H1 (cell line): ENCODE results near the gene ADGRB3. TPM values are rescaled to one million over a fixed set of nuclear protein-coding genes. Genes with fewer than 3 reads are reported as not detected.

Experiments
- CTCF ChIA-PET: fragments of 300-600 bp; sonication (Branson Sonifier 250); formaldehyde crosslinking; loops from one replicate; lab custom pipeline; 2021; ENCODE audit not compliant: partially characterized antibody; lab: Charles Lee
- POLR2A ChIA-PET: fragments of 300-600 bp; sonication (Branson Sonifier 250); formaldehyde crosslinking; loops from one replicate; lab custom pipeline; 2021; ENCODE audit warnings: inconsistent platforms; ENCODE audit not compliant: partially characterized antibody; lab: Charles Lee
- DNase-seq, 2 experiments: peaks; one replicate each; pipeline versions ENCODE4 v3.0.0 to v3.0.0-alpha.2; 2010 to 2022; ENCODE audit warnings: low spot score in 2 of 2, low read depth in 1 of 2, mixed read lengths in 1 of 2
- FAIRE-seq: peaks from 2 replicates; lab custom pipeline; 2011; peaks lifted over from hg19 to GRCh38; lab: Jason Lieb, UNC
- H2AFZ ChIP-seq: 2 replicates; pipeline ENCODE4 v1.8.1; 2012; ENCODE audit warnings: low read length, inconsistent platforms
- H2AK5ac ChIP-seq: 2 replicates; pipeline ENCODE4 v1.6.1; 2013; ENCODE audit warnings: low read depth, low read length
- H2BK120ac ChIP-seq: replicated peaks from 2 replicates; pipeline ENCODE3; 2013; ENCODE audit warnings: low read depth, low read length, inconsistent platforms
- H2BK12ac ChIP-seq: 2 replicates; pipeline ENCODE4 v1.6.1; 2013; ENCODE audit warnings: low read depth, low read length
- H2BK15ac ChIP-seq: 2 replicates; pipeline ENCODE4 v1.6.1; 2013; ENCODE audit warnings: low read length
- H2BK20ac ChIP-seq: 2 replicates; pipeline ENCODE4 v1.6.1; 2013; ENCODE audit warnings: low read length
- H2BK5ac ChIP-seq: 2 replicates; pipeline ENCODE4 v1.6.1; 2013; ENCODE audit warnings: low read depth, low read length
- H3K14ac ChIP-seq: 2 replicates; pipeline ENCODE4 v1.6.1; 2013; ENCODE audit warnings: inconsistent platforms; ENCODE audit not compliant: insufficient read length
- H3K18ac ChIP-seq: 2 replicates; pipeline ENCODE4 v1.6.1; 2013; ENCODE audit warnings: low read length; ENCODE audit errors: extremely low read depth
- H3K23ac ChIP-seq: 2 replicates; pipeline ENCODE4 v1.6.1; 2013; ENCODE audit warnings: inconsistent platforms; ENCODE audit not compliant: insufficient read length
- H3K23me2 ChIP-seq: 2 replicates; pipeline ENCODE4 v1.6.1; 2013; ENCODE audit warnings: low read depth, low read length
- H3K27ac ChIP-seq: 2 replicates; pipeline ENCODE4 v1.6.1; 2011; ENCODE audit warnings: low read depth, low read length, inconsistent platforms
- H3K27me3 ChIP-seq, 4 experiments: replicated peaks in 1 of 4; 1 replicate in 1 of 4; 2 replicates in 3 of 4; pipeline versions ENCODE4 v1.6.1 to v1.8.1; 2011 to 2013; ENCODE audit warnings: low read length in 3 of 4, mild to moderate bottlenecking in 3 of 4, inconsistent platforms in 2 of 4, mixed read lengths in 2 of 4, moderate library complexity in 1 of 4; ENCODE audit not compliant: control insufficient read depth in 3 of 4, insufficient read depth in 3 of 4; ENCODE audit errors: extremely low read depth in 1 of 4
- H3K36me3 ChIP-seq, 4 experiments: 2 replicates each; pipeline versions ENCODE4 v1.6.1 to v1.8.1; 2011 to 2013; ENCODE audit warnings: mild to moderate bottlenecking in 4 of 4, low read length in 3 of 4, moderate library complexity in 2 of 4, control low read depth in 1 of 4, inconsistent platforms in 1 of 4; ENCODE audit not compliant: insufficient read depth in 4 of 4, control insufficient read depth in 2 of 4
- H3K4ac ChIP-seq: replicated peaks from 2 replicates; pipeline ENCODE3; 2013; ENCODE audit warnings: low read length, low read depth, mixed read lengths, inconsistent platforms; ENCODE audit not compliant: insufficient read length
- H3K4me1 ChIP-seq, 4 experiments: replicated peaks in 1 of 4; 1 replicate in 1 of 4; 2 replicates in 3 of 4; pipeline versions ENCODE4 v1.6.1 to v1.8.1; 2011 to 2013; ENCODE audit warnings: low read length in 3 of 4, inconsistent platforms in 2 of 4, mixed read lengths in 1 of 4; ENCODE audit not compliant: insufficient read depth in 4 of 4, control insufficient read depth in 3 of 4
- H3K4me2 ChIP-seq, 2 experiments: 2 replicates each; pipeline versions ENCODE4 v1.6.1 to v1.8.1; 2011 to 2013; ENCODE audit warnings: low read depth in 2 of 2, low read length in 2 of 2, control low read depth in 1 of 2, inconsistent platforms in 1 of 2, mild to moderate bottlenecking in 1 of 2; ENCODE audit not compliant: insufficient read depth in 1 of 2
- H3K4me3 ChIP-seq, 4 experiments: fragments of 200-600, 300-600 bp in 1 of 4; sonication (generic), shearing (Covaris generic), sonication (Bioruptor Twin) in 1 of 4; 2 replicates each; pipeline versions ENCODE4 v1.5.1 to v1.8.1; 2011 to 2016; ENCODE audit warnings: low read length in 4 of 4, low read depth in 3 of 4, control low read depth in 2 of 4, inconsistent platforms in 2 of 4, mild to moderate bottlenecking in 2 of 4, mixed read lengths in 1 of 4, moderate library complexity in 1 of 4; ENCODE audit not compliant: insufficient read depth in 2 of 4; ENCODE audit errors: extremely low read depth in 1 of 4
- H3K56ac ChIP-seq: replicated peaks from 2 replicates; pipeline ENCODE3; 2013; ENCODE audit warnings: low read depth, mild to moderate bottlenecking, mixed read lengths, low read length, inconsistent platforms; ENCODE audit not compliant: insufficient read length
- H3K79me1 ChIP-seq: 2 replicates; pipeline ENCODE4 v1.6.1; 2013; ENCODE audit warnings: low read depth, low read length, control low read depth
- H3K79me2 ChIP-seq, 2 experiments: 2 replicates each; pipeline versions ENCODE4 v1.6.1 to v1.8.1; 2012 to 2013; ENCODE audit warnings: low read length in 2 of 2, mild to moderate bottlenecking in 2 of 2, inconsistent platforms in 1 of 2; ENCODE audit not compliant: insufficient read depth in 2 of 2, control insufficient read depth in 1 of 2
- H3K9ac ChIP-seq, 4 experiments: replicated peaks in 1 of 4; 1 replicate in 1 of 4; 2 replicates in 3 of 4; pipeline versions ENCODE4 v1.6.1 to v1.8.1; 2011 to 2013; ENCODE audit warnings: low read depth in 3 of 4, low read length in 3 of 4, control low read depth in 2 of 4, mild to moderate bottlenecking in 2 of 4, moderate library complexity in 2 of 4, inconsistent platforms in 1 of 4; ENCODE audit errors: extremely low read depth in 1 of 4
- H3K9me3 ChIP-seq, 2 experiments: 2 replicates each; pipeline versions ENCODE4 v1.6.1 to v1.8.1; 2012 to 2013; ENCODE audit warnings: mild to moderate bottlenecking in 2 of 2, moderate library complexity in 2 of 2, control low read depth in 1 of 2, inconsistent platforms in 1 of 2, low read depth in 1 of 2, low read length in 1 of 2, mixed read lengths in 1 of 2; ENCODE audit not compliant: insufficient read depth in 2 of 2
- H4K20me1 ChIP-seq, 2 experiments: replicated peaks in 1 of 2; 2 replicates each; pipeline versions ENCODE3 to v1.8.1; 2011 to 2013; ENCODE audit warnings: inconsistent platforms in 2 of 2, low read length in 2 of 2, mild to moderate bottlenecking in 1 of 2; ENCODE audit not compliant: insufficient read depth in 2 of 2, control insufficient read depth in 1 of 2
- H4K5ac ChIP-seq: 2 replicates; pipeline ENCODE4 v1.6.1; 2013; ENCODE audit warnings: low read length, low read depth, mixed read lengths, inconsistent platforms; ENCODE audit not compliant: insufficient read length
- H4K8ac ChIP-seq: 2 replicates; pipeline ENCODE4 v1.8.0; 2013; ENCODE audit warnings: mild to moderate bottlenecking, moderate library complexity, low read length, inconsistent platforms; ENCODE audit not compliant: insufficient read depth; ENCODE audit errors: extremely low read depth
- H4K91ac ChIP-seq: replicated peaks from 2 replicates; pipeline ENCODE3; 2013; ENCODE audit warnings: low read length, mixed read lengths, inconsistent platforms; ENCODE audit not compliant: insufficient read length
- CBX8 ChIP-seq: fragments of 300-800, 300-1000 bp; sonication (generic); IDR thresholded peaks from 2 replicates; pipeline ENCODE4 v1.7.1; 2016; ENCODE audit warnings: low read depth, low read length, borderline replicate concordance
- CHD1 ChIP-seq: IDR thresholded peaks from 2 replicates; pipeline ENCODE4 v1.6.1; 2012; ENCODE audit warnings: low read depth, low read length, improper control_type of control experiment
- CTBP2 ChIP-seq: IDR thresholded peaks from 2 replicates; pipeline ENCODE4 v1.7.0; 2011; ENCODE audit warnings: borderline replicate concordance, mild to moderate bottlenecking, moderate library complexity, mixed read lengths, low read length; ENCODE audit not compliant: insufficient read depth, insufficient read length
- EZH2 ChIP-seq: fragments of 200-600 bp; sonication (generic); IDR thresholded peaks from 2 replicates; pipeline ENCODE4 v1.7.1; 2012; ENCODE audit warnings: low read depth, mild to moderate bottlenecking, moderate library complexity, low read length, inconsistent platforms; ENCODE audit not compliant: severe bottlenecking
- HDAC6 ChIP-seq: IDR thresholded peaks from one replicate; pipeline ENCODE4 v1.7.1; 2012; ENCODE audit warnings: low read depth, mild to moderate bottlenecking, inconsistent platforms, low read length, moderate library complexity
- PHF8 ChIP-seq: fragments of 200-600 bp; sonication (generic); conservative IDR thresholded peaks from 2 replicates; pipeline ENCODE4 v1.7.1; 2012; ENCODE audit warnings: low read depth, mild to moderate bottlenecking, inconsistent platforms, low read length, moderate library complexity
- POLR2A ChIP-seq, 2 experiments: IDR thresholded peaks; 1 replicate in 1 of 2; 2 replicates in 1 of 2; pipeline ENCODE4 v1.6.1; 2011; ENCODE audit warnings: low read depth in 2 of 2, low read length in 2 of 2, mild to moderate bottlenecking in 2 of 2; ENCODE audit errors: control extremely low read depth in 1 of 2
- RBBP5 ChIP-seq: IDR thresholded peaks from 2 replicates; pipeline ENCODE4 v1.7.1; 2012; ENCODE audit warnings: low read depth, mild to moderate bottlenecking, inconsistent platforms, low read length, moderate library complexity, borderline replicate concordance
- SRF ChIP-seq: IDR thresholded peaks from 2 replicates; pipeline ENCODE4 v1.6.1; 2011; ENCODE audit warnings: mild to moderate bottlenecking, low read depth, low read length, moderate library complexity
- SUZ12 ChIP-seq: fragments of 200-600 bp; sonication (generic); IDR thresholded peaks from 2 replicates; pipeline ENCODE4 v1.6.1; 2012; ENCODE audit warnings: mild to moderate bottlenecking, inconsistent platforms, low read length, moderate library complexity, mixed read lengths
- TBP ChIP-seq: IDR thresholded peaks from 2 replicates; pipeline ENCODE4 v1.6.1; 2011; ENCODE audit warnings: low read depth, low read length, improper control_type of control experiment
- TEAD4 ChIP-seq: IDR thresholded peaks from 2 replicates; pipeline ENCODE4 v1.6.1; 2012; ENCODE audit warnings: low read depth, low read length, inconsistent platforms, mixed read lengths
- WGBS, 2 experiments: shearing (Covaris generic) in 1 of 2; methylation state at CpG; one replicate each; pipeline versions ENCODE4 v1.1.6 to v1.1.7; 2013 to 2015; ENCODE audit warnings: low lambda C conversion rate in 2 of 2, mixed read lengths in 2 of 2, inconsistent platforms in 1 of 2, low coverage in 1 of 2, missing lambda C conversion rate in 1 of 2; ENCODE audit not compliant: insufficient replicate concordance in 2 of 2, insufficient coverage in 1 of 2, insufficient read length in 1 of 2; ENCODE audit errors: extremely low coverage in 1 of 2, missing lambda C conversion rate in 1 of 2; 5-methylcytosine and 5-hydroxymethylcytosine counted together
- polyA plus RNA-seq, 7 experiments: library from polyadenylated mRNA; depleted of rRNA in 3 of 7; stranded (reverse) in 5 of 7; unstranded in 2 of 7; fragments of >200 nt in 5 of 7; fragments of 200-250 nt in 2 of 7; gene quantifications; 1 replicate in 5 of 7; 2 replicates in 1 of 7; 4 replicates in 1 of 7; pipeline versions ENCODE4 v1.2.1 to v1.2.3, GENCODE V29; 2011 to 2013; ENCODE audit warnings: missing spikeins in 2 of 7, mixed read lengths in 2 of 7
- total RNA-seq: library from RNA; stranded (reverse); fragmentation: NEBNext Ultra II Directional; extraction: Animal tissue kit (Norgen Biotek cat#: 25700); gene quantifications from 2 replicates; pipeline ENCODE4 v1.2.1, GENCODE V29; 2021
- TF ChIP-seq, protein P1 (sequence below): IDR thresholded peaks from 2 replicates; pipeline ENCODE4 v1.6.1; 2011; ENCODE audit warnings: low read depth, mild to moderate bottlenecking, low read length; ENCODE audit not compliant: insufficient read depth
- TF ChIP-seq, protein P2 (sequence below): IDR thresholded peaks from 2 replicates; pipeline ENCODE4 v1.6.1; 2012; ENCODE audit warnings: inconsistent platforms

Gene ADGRB3
- total and polyA plus RNA-seq, 2 of the 8 experiments (the other 6 are each of a cell fraction or from before 2014, with no cell fraction given) = 0.35 to 1.2 TPM

DNA sequence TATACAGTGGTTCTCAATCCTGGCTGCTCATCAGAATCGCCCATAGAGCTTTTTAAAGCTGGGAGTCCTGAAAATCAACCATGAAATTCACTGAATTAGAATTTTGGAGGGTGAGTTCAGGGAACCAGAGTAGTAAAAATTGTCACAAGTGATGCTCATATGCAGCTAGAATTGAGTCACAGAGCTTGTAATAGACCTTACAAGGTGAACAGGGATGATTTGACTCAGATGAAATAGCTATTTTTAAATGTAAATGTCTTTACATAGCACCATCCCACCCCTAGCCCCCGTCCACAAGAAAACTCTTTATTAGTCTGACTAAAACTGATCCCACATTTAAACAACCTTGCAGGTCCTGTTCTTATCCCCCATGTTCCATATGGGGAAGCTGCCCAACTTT lies 630.0 kb downstream of the ADGRB3 start:
- ChIA-PET CTCF (no interaction called here), POLR2A (no interaction called here)
- H4K20me1 ChIP-seq = no peaks in the 10 kb centered on the region
- no peaks in the 10 kb centered on the region for H3K36me3 ChIP-seq
- no peaks in the 10 kb centered on the region for H3K79me1 ChIP-seq
- H4K5ac ChIP-seq = no peak overlapping the region
- H3K56ac ChIP-seq = no peak overlapping the region
- H3K4me1 ChIP-seq = no peaks in the 10 kb centered on the region
- no peak overlapping the region for H3K18ac ChIP-seq
- H2BK20ac ChIP-seq = no peak overlapping the region
- no peak overlapping the region for H3K4ac ChIP-seq
- no peaks in the 10 kb centered on the region for H3K27me3 ChIP-seq
- no peak overlapping the region for H2BK5ac ChIP-seq
- no peak overlapping the region for H4K91ac ChIP-seq
- H2BK12ac ChIP-seq = no peak overlapping the region
- FAIRE-seq (no peak), DNase-seq (no peak)
- no peak overlapping the region for H2AK5ac ChIP-seq
- H3K4me2 ChIP-seq = no peak overlapping the region
- no peak overlapping the region for H3K23ac ChIP-seq
- H2BK15ac ChIP-seq = no peak overlapping the region
- no peak overlapping the region for H3K27ac ChIP-seq
- H2BK120ac ChIP-seq = no peak overlapping the region
- 84% methylated on average over 2 of the region's 2 CpGs; no CpG with 5 or more reads in 1 of the 2 experiments for WGBS, 2 experiments
- H3K14ac ChIP-seq = no peak overlapping the region
- H3K4me3 ChIP-seq = no peak overlapping the region
- no peaks in the 10 kb centered on the region for H3K23me2 ChIP-seq
- no peak overlapping the region for H3K9ac ChIP-seq
- no peaks in the 10 kb centered on the region for H3K9me3 ChIP-seq
- H4K8ac ChIP-seq = no peak overlapping the region
- no peak overlapping the region for H2AFZ ChIP-seq
- no peaks in the 10 kb centered on the region for H3K79me2 ChIP-seq
- TF ChIP-seq PHF8 (no peak), CTBP2 (no peak), EZH2 (no peak), CHD1 (no peak), HDAC6 (no peak), SRF (no peak), SUZ12 (no peak), CBX8 (no peak), TBP (no peak), TEAD4 (no peak), RBBP5 (no peak), POLR2A (IDR thresholded peaks at IDR 0.05; ENCODE audit: control extremely low read depth in 1 of 2, low read depth in 2 of 2, low read length in 2 of 2) (no peak)
- TF ChIP-seq, protein P1, sequence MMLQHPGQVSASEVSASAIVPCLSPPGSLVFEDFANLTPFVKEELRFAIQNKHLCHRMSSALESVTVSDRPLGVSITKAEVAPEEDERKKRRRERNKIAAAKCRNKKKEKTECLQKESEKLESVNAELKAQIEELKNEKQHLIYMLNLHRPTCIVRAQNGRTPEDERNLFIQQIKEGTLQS = no peak
- TF ChIP-seq, protein P2, sequence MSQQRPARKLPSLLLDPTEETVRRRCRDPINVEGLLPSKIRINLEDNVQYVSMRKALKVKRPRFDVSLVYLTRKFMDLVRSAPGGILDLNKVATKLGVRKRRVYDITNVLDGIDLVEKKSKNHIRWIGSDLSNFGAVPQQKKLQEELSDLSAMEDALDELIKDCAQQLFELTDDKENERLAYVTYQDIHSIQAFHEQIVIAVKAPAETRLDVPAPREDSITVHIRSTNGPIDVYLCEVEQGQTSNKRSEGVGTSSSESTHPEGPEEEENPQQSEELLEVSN = no peak
